ENCODE results near the gene ME3. TPM values are rescaled to one million over a fixed set of nuclear protein-coding genes. Genes with fewer than 3 reads are reported as not detected.

The ME3 gene
- total RNA-seq, result 4.1 and 12.0 TPM in 2 replicates

GRCh38 chr11:86672007-86672621 is at the start of gene ME3:
Gene ME3, minus strand, starts transcription at chr11:86672616.

Other genes with a start within 250 kb of the ME3 start
- gene PRSS23, start 127.9 kb upstream of the ME3 start, total RNA-seq, result 68.7 and 122 TPM in 2 replicates

Measured in nasal cavity respiratory epithelium epithelial cell of viscerocranial mucosa (primary cell).